A673 (cell line): ENCODE results near the gene EPB41L4B.

Experiments used
- CTCF ChIP-seq: fragments of 300-800, 200-600 bp; sonication (generic); conservative IDR thresholded peaks from 2 replicates; pipeline ENCODE4 v1.5.1; 2017; ENCODE audit warnings: low read depth, mild to moderate bottlenecking, antibody characterized with exemption, low read length, moderate library complexity, mixed read lengths
- EZH2 ChIP-seq: fragments of 200-600 bp; sonication (generic); IDR thresholded peaks from 2 replicates; pipeline ENCODE4 v1.6.1; 2017; ENCODE audit warnings: borderline replicate concordance, low read depth, mild to moderate bottlenecking, mixed read lengths, antibody characterized with exemption, low read length; ENCODE audit not compliant: poor library complexity, severe bottlenecking

GRCh38 chr9:109122726-109123621, 197.9 kb downstream of the EPB41L4B start:
- TF ChIP-seq CTCF: no peak
- no peak for TF ChIP-seq EZH2
